ENCODE measurements around the gene C1QTNF9.
"Not testable (repeated sequence)": the region's sequence is repeated elsewhere in the genome, so short reads cannot be mapped to it uniquely, and the experiment has no call there.

Gene C1QTNF9, protein sequence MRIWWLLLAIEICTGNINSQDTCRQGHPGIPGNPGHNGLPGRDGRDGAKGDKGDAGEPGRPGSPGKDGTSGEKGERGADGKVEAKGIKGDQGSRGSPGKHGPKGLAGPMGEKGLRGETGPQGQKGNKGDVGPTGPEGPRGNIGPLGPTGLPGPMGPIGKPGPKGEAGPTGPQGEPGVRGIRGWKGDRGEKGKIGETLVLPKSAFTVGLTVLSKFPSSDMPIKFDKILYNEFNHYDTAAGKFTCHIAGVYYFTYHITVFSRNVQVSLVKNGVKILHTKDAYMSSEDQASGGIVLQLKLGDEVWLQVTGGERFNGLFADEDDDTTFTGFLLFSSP

DNA sequence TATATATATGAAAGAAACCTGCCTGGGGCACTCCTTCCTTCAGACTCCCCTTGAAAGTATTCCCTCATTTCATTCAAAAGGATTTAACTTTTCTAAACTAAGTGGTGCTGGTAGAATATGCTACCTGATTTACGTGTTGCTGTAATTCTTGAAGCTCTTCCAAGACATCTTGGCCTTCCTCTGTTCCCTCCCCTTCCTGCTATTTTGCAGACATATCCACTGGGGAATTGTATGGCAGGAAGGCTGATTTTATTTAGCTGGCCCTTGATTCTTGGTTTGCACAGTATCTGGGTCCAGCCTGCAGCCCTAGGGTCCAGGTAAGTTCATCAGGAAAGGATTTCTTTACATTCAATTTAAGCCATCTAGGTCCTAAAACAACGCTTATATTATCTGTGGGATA is at the start of gene C1QTNF9:
Gene C1QTNF9, plus strand, starts transcription at position 281 of the 400 bp plus-strand sequence. CDS start 6,424 bp downstream, outside the sequence.
- not testable (repeated sequence) for DNase-seq

DNA sequence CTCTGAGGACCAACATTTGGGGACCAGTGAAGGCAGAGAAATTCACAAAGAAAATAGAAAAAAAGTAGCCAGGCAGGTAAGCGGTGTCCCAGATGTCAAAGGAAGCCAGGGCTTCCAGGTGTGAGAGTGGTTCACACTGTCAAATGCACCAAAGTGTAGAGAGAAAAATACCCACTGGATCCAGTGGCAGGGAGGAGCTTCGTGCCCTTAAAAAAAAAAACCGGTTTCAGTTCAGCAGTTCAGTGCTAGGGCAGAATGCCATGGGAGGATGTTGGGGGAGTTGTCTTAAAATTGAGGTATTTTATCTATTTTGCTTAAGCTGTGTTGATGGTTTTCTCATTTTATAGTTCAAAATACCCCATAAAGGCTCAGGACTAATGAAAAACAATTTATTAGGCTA is 47.8 kb upstream of the C1QTNF9 start:
- DNase-seq: no peak

DNA sequence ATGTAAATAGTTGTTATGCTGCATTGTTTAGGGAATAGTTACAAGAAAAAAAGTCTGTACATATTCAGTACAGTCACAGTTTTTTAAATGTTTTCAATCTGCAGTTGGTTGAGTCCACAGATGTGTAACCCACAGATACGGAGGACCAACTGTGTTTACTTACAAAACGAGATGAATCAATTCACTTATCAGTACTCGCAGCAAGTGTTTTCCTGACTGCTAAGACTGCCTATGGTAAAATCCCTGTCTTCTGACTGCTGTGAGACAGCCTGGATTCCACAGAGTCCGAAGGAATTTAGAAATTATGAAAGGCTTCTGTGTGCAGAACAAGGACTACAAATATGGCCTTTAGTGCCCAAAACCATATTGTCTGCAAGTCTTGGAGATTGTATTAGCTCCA is 45.7 kb upstream of the C1QTNF9 start:
- DNase-seq: no peak

DNA sequence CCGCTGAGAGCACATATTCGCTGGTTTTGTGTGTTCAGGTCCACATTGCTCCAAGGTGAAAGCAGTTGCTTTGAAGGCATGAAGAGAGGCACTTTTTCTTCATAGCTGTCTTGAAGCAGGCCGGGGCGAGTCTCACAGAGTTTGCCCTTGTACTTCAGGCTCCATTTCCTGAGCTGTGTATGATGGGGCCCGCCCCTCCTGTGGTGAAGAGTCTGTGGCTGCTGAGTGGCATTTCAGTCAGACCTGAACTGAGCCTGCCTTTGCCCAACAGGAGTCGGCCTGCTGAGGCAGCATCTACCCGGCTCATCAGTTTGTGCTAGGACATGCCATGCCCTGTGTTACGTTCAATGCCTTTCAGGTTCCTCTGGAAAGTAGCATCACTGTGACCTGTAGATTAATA is 44.4 kb upstream of the C1QTNF9 start:
- peak; percentile 65 for DNase-seq

DNA sequence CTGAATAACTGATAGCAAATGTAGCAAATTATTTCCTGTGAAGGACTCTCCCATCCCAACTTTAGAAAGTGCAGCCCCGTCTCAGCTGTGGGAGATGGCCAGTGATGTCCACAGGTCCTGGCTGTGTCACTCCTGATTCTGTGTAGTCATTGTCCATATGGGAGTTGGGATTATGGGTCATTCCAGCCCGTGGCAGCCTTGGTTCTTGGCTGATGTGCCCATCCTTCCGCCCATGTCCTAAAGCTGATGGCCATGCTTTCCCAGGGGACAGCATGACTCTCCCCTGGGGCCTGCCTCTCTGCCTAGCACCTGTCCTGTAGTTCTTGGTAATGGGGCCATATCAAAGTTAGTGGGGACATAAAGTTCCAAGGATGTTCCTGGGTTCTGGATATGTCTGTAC is 43.9 kb upstream of the C1QTNF9 start:
- DNase-seq: no peak

DNA sequence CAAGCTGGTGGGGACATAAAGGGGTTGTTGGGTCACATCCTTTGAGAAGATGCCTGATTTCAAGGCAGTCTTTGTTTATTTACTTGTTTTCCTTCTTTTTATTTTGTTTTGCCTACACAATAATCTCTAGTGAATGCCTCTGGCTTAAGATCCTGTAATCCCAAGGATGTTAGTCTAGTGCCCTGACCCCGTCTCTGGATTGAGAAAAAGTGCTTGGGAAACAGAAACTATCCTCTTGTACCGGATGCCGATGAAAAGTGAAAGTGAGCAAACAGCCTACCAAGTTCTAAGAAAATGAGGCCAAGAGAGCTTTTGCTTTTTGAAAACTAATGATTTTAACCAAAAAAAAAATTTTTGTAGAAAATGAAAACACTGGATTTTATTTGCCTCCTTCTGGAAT is 42.1 kb upstream of the C1QTNF9 start:
- no peak for DNase-seq

DNA sequence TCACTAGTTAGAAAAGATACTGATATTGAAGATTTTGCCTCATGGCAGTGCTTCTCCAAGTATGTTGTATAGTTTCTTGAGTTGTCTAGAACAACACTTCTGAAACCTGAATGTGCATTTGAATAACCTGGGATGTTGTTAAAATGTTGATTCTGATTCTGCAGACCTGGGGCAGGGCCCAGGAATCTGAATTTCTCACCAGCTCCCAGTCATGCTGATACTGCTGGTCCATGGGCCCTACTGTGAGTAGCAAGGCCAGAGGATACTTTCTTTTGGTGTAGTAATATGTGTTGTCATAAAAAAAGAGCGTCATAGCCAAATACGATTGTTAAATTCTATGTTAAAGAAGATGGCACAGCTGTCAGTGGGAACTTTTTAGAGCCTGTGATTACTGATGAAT is 41.6 kb upstream of the C1QTNF9 start:
- no peak for DNase-seq

DNA sequence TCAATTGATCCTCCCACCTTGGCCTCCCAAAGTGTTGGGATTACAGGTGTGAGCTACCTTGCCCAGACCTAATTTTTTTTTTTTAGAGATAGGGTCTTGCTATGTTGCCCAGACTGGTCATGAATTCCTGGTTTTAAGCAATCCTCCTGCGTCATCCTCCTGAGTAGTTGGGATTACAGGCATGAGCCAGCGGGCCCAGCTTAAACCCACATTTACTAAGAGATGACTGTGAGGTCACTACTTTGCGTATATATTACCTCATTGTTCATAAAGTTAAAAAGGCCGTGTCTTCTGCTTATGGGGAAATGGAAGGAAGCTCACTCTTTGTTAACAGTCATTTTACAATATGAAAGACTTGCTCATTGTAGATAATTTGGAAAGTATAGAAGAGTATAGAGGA is 39.6 kb upstream of the C1QTNF9 start:
- no peak for DNase-seq

DNA sequence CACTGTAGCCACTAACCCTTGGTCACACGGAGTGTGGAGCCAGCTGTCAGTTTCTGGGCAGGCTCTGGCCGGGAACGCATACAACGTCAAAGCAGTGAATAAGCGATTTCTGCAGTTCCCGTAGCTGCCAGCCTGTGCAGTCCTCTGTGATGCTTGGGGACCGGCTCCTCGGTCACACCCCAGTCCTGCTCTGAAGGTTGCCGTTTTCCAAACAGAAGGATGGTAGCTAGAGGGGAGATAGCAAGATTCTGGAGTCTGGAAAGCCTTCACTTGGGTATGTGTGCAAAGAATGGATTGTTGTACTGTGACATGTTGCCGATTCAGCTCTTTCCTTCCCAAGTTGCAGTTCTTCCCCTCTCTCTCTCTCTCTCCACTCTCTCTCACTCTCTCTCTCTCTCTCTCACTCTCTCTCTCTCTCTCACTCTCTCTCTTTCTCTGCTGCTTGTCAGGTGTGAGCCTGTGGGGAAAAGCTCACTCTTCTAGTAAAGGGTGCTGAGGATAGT is 38.7 kb upstream of the C1QTNF9 start:
- no peak for DNase-seq

DNA sequence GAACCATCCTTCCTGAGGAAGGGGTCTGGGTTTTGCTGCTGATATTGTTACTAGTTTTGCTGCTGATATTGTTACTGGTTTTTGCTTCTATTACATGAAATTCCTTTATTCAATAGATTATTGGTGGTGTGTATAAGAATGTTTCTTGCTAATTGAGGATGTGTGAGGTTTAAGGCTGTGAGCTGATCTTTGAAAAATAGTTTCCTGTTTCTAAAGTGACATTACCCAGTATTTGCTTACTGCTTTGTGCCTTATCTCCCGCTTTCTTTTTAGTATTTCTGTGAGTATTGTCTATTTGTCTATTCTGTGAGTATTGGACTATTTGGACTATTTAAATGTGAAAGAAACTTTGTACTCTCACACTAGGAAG is 38.2 kb upstream of the C1QTNF9 start:
- DNase-seq: no peak

DNA sequence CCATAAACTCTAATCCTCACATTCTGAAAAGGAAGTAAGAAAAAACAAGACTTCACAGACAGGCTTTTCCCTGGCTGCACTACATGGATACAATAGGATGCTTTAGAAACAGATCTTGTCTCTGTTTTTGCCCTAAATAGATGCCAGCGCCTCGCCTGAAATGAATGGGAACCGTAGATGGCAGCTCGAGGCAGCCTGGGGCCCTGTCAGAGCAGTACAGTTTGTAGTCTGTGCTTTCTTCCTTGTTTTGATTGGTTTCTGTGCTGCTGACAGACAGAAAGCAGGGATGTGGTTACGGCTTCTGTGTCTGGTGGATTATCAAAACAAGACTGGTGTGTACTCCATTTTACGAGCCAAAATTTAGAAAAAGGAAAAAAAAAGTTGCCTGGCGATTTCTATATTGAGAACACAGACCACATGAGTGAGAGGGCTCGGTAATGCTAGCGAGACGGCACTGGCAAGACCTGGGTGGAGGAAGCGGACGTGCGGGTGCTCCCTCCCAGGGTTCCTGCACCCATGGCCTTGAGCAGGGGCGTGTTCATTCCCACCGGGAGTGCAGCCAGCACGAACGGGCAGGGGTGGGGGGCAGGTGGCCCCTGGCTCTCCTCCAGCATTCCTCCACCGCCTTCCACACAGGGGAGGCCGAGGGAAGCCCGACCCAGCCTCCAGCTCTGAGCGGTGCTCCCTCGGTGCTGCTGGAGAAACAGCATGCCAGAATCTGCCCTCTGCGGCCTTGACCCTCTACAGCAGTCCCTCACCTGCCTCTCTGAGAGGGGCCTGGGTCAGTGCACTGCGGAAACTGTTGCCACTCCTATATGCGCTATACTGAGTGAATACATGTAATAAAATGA is 37.6 kb upstream of the C1QTNF9 start:
- DNase-seq: no peak

DNA sequence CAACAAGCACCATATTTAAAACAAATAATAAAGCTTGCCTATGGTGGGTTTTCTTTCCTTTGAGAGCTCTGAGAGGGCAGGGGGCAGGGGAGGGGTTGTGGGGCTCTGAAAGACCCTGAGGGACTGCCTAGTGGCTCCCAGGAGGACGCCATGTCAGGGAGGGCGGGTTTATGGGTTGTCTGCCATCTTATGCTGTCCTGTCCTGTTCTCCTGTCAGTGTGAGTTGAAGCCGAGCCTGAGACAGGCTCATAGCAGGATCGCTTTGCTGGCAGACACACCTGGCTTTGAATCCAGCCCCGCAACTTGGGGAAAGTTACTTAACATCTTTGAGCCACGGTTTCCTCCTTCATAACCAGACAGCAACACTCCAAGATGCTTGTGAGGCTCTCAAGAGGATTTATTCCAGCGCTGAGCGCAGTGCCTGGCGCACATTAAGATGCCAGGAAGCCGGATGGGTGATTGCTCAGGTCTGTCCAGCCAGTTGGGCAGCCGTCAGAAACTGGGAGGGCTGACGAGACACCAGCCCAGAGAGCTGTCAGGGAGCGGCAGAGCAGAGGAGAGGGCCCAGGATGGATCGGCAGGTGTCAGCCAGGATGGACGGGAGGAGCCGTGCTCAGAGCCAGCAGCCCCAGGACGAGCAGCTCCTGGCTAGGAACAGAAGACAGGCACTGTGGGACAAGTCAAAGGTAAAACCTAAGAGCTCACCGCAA is 36.8 kb upstream of the C1QTNF9 start:
- DNase-seq: no peak

DNA sequence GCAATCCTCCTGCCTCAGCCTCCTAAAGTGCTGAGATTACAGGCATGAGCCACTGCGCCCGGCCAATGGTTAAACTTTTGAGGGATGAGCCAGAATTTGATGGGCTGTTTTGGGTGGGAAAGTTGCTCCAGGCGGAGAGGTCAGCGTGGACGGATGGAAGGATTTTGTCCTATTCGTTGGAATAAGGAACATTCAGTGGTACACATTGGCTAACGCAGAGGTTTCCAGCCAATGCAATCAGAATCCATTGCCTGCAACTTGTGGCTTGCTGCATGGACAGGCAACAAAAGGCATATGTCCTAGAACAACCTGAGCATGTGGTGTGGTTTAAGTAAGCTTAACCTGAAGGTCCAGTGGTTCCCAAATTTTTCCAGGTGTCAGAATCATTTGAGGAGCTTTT is 35.5 kb upstream of the C1QTNF9 start:
- no peak for DNase-seq

DNA sequence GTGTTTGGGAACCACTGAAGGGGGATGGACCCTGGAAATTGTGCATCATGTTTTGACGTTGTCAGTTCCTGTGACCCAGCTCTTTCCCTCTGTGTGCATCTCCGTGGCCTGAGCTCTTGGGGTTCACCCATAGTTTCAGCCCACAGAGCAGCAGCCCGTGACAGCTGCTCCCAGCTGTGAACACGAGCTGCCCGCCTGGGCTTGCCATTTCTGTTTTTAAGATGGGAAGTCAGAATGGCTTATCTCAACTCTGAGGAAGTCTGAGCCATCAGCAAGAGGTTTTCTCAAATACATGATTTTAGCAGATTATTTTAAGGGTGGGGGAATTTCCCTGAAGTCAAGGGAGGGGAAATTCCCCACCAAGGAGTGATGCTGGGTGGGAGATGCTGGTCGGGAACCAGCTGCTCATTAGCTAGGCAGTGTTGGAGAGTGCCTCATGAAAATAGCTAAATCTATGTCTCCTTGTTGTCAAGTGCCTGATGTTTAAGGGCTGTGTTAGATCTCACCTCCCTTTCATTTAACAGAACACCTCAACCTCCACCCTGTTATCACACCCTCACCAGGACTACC is 34.8 kb upstream of the C1QTNF9 start:
- DNase-seq: peak; percentile 58

DNA sequence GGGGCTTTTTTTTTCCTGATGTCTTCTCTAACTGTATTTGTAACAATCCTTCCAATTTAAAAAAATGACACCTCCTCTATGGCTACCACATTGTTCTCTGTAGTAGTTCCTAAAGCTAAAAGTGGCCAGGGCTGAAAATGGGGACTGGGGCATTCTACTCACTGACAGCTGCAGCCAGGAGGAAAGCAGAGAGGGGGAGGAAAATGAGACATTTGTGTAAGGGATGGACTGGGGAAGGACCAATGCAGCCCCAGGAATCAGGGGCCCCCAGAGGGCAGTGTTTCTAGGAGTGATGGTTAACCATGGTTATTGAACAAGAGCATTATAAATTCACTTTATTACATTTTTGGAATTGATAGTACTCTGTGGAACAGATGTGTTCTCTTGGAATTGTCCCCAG is 34.3 kb upstream of the C1QTNF9 start:
- no peak for DNase-seq

DNA sequence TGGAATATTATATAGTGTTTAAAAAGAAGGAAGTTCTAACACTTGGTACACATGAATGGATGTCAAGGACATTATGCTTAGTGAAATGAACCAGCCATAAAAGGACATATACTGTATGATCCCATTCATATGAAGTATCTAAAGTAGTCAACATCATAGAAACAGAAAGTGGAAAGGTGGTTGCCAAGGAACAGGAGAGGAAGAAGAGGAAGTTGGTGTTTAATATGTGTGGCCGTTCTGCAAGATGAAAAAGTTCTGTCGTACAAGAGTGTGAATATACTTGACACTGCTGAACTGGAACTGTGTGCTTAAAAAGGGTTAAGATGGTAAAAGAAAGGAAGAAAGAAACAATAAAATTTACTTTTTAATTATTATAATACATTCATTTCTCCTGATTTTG is 33.1 kb upstream of the C1QTNF9 start:
- no peak for DNase-seq

DNA sequence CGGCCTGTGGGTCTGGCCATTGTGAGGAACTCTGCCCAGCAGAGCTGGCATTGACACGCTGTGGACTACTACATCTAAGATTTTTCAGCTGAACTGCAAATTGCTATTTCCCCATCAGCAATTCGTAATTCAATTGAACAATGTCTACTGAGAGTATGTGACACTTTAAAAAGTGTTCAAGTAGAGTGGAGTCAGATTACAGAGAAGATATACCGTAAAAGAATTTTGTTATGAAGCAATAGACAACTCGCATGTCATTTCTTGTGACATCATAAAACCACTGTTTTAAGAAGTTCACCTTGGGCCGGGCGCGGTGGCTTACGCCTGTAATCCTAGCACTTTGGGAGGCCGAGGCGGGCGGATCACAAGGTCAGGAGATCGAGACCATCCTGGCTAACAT is 32.5 kb upstream of the C1QTNF9 start:
- no peak for DNase-seq

DNA sequence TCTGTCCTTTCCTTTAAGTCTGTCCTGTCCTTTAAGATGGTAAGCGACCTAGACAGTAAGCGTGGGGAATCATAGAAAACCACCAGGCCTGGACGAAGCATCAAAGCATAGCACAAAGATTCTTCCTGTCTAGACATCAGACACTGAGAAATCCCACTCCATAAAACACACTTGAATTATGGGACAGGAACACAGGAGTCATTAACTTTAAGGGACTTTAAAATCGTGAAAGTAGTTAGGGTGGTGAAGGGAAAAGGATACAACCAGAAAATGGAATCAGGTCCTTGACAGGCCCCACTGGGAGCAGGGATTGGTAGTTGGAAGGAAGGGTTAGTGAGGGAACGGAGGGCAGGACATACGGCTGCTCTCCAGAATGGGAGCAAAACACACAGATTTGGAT is 31.6 kb upstream of the C1QTNF9 start:
- no peak for DNase-seq

DNA sequence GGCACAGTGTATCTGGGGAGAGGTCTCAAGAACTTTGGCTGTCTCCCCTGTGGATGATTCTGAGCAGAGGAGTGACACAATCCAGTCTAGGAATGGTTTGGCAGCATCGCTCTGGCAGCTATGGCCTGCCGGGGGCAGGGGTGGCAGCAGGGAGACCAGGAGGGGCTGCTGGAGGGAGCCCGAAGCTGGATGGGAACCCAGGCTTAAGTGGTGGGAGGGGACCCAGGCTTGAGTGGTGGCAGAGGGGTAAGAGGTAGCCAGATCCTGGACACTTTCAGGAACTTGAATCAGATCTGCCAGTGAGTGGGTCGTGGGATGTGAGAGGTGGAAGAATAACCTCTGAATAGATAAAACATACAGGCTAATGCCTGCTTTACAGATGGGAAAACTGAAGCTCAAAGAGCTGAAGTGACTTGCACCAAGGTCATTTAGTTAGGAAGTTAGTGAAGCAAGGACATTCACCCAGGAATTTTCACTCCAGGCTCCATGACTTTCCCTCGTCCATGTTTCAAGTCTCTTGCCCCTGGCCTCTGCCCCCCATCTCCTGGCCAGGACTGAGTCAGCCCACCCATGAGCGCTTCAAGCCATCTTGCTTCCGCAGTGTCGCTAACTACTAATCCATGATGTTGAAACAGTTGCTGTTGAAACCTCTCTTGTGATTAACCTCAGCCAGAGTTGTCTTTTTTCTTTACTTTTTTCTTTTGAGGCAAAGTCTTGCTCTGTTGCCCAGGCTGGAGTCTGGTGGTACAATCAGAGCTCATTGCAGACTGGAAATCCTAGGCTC is 29.9 kb upstream of the C1QTNF9 start:
- DNase-seq: no peak

DNA sequence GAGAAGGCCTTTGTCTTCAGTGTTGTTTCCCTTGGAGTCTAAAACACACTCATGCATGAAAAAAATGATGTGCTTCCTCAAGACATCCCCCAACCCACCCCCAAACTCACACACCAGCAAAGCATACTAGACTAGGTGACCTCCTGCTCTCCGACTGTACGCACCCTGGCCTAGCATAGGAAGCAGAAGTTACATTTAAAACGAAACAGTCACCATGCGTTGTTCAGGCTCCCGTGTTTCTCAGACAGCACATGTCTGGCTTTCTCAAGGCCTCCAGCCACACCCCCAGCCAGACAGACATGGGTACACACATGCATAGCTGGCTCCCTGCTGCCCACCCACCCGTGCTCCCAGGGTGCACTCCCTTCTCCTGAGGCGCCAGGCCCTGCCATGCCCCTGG is 28.7 kb upstream of the C1QTNF9 start:
- no peak for DNase-seq

DNA sequence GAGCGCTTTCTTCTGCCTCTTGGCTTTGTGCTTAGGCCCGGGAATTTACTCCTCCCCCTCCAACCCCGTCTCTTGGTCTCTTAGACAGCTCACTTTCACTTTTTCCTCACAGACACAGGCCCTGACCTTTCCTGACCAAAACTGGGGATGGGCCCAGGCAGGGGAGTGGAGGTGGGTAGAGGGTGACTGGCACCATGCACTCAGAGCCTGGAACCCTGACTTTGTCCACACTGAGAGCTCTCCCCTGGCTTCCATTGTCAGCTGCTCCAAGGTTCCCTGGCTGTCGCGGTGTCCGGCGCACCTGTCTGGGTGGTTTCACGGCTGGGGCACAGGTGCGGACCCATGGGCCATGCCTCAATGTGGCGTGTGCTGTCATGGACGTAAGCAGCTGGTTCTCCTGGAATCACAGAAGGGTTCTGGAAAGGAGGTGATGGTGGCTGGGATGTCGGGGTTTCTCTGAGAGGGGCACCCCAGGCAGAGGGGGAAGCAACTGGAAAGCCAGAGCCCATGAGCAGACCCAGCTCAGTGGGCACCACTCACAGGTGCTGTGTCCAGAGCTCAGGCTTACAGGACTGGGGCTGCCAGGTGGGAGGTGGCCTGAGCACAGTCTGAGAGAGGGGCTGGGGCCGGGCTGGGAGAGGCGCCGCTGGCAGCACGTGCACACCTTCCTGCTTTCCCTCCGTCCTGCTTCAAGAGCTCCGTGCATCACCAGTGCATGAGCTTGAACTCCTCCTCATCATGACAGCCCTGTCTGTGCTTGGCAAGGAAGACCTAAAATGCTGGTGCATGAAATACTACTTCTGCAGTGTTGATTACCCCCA is 28.0 kb upstream of the C1QTNF9 start:
- no peak for DNase-seq

DNA sequence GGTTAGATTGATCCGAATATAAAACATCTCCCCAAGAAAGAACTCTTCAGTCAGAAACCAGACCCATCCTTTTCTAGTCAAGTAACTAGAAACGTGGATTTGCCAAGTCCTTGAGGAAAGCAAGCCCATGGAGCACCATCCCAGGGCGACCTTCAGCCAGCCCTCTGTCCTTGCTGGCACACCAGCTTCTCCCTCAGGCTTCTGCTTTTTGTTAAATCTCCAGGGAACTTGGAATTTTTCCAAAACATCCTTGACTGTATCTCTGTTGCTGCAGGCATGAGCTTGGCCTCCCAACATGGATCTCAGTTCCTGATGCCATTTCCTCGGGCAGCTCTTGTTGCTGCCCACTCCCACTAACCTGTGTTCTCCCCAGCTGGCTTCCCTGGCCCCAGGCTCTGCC is 27.1 kb upstream of the C1QTNF9 start:
- no peak for DNase-seq
